COR-L47 (cell line): Measurements from ENCODE around the gene LCE3B.

ENCODE experiments used
- DNase-seq: peaks from one replicate; lab custom pipeline; 2025; lab: John Stamatoyannopoulos, UW

The LCE3B gene

GRCh38 chr1:152658649-152659048 is 45.0 kb downstream of the LCE3B start:
- no peak for DNase-seq

GRCh38 chr1:152663098-152663497 is 49.5 kb downstream of the LCE3B start, which contains the start of gene LCE2D:
Gene LCE2D, plus strand, starts transcription at chr1:152663380. Its CDS starts 726 bp downstream, at chr1:152664106.
- DNase-seq: no peak
